ENCODE measurements around the gene LIPG. TPM values are rescaled to one million over a fixed set of nuclear protein-coding genes. Genes with fewer than 3 reads are reported as not detected.

The LIPG gene
- polyA plus RNA-seq, 2 of the 4 experiments (the other 2 are of a cell fraction) = 0.36 to 0.65 TPM

DNA sequence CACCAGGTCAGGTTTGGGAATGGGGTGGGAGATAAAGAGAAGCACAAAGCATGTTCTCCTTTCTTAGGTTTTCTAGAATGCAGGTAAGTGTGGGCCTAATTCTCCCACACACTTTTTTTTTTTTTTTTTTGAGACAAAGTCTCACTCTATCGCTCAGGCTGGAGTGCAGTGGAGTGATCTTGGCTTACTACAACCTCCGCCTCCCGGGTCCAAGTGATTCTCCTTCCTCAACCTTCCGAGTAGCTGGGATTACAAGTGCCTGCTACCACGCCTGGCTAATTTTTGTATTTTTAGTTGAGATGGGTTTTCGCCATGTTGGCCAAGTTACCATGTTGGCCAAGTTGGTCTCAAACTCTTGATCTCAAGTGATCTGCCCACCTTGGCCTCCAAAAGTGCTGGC is 26.3 kb downstream of the LIPG start:
- H3K9me3 ChIP-seq = no peaks in the 10 kb centered on the region
- H3K27ac ChIP-seq = no peak overlapping the region
- TF ChIP-seq, protein P1, sequence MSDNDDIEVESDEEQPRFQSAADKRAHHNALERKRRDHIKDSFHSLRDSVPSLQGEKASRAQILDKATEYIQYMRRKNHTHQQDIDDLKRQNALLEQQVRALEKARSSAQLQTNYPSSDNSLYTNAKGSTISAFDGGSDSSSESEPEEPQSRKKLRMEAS (IDR thresholded peaks at IDR 0.05) = no peak
- TF ChIP-seq, protein P2, sequence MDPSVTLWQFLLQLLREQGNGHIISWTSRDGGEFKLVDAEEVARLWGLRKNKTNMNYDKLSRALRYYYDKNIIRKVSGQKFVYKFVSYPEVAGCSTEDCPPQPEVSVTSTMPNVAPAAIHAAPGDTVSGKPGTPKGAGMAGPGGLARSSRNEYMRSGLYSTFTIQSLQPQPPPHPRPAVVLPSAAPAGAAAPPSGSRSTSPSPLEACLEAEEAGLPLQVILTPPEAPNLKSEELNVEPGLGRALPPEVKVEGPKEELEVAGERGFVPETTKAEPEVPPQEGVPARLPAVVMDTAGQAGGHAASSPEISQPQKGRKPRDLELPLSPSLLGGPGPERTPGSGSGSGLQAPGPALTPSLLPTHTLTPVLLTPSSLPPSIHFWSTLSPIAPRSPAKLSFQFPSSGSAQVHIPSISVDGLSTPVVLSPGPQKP (IDR thresholded peaks at IDR 0.05; ENCODE audit: low read depth, low read length) = no peak
- TF ChIP-seq, protein P3, sequence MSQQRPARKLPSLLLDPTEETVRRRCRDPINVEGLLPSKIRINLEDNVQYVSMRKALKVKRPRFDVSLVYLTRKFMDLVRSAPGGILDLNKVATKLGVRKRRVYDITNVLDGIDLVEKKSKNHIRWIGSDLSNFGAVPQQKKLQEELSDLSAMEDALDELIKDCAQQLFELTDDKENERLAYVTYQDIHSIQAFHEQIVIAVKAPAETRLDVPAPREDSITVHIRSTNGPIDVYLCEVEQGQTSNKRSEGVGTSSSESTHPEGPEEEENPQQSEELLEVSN (IDR thresholded peaks at IDR 0.05; ENCODE audit: borderline replicate concordance, low read depth) = no peak
- TF ChIP-seq ZSCAN20 (CRISPR knock-in tag; IDR thresholded peaks at IDR 0.05) (no peak), EHF (CRISPR knock-in tag; IDR thresholded peaks at IDR 0.05) (no peak), ZC3H11A (IDR thresholded peaks at IDR 0.05) (no peak), BHLHE40 (IDR thresholded peaks at IDR 0.05; ENCODE audit: low read depth, low read length) (no peak), CBX8 (IDR thresholded peaks at IDR 0.05) (no peak), RAD21 (conservative IDR thresholded peaks at IDR 0.05 in 1 of 2, IDR thresholded peaks at IDR 0.05 in 1 of 2) (no peak), ESRRA (IDR thresholded peaks at IDR 0.05; ENCODE audit: borderline replicate concordance, low read length) (no peak)
- ATAC-seq (no peak), DNase-seq (ENCODE audit: low read depth in 1 of 2, low spot score in 1 of 2) (no peak), FAIRE-seq (no peak)
- 75% methylated on average over 6 of the region's 6 CpGs for WGBS (ENCODE audit: missing lambda C conversion rate)
- no peak overlapping the region for H3K4me2 ChIP-seq
- ChIA-PET POLR2A (no interaction called here), CTCF (interaction anchor here (1.2 kb wide), 1 partner anchor 272 kb away, joined by 3 read pairs; no protein-coding TSS in a partner anchor)
- H3K4me3 ChIP-seq = no peak overlapping the region
- H3K4me1 ChIP-seq = no peaks in the 10 kb centered on the region

DNA sequence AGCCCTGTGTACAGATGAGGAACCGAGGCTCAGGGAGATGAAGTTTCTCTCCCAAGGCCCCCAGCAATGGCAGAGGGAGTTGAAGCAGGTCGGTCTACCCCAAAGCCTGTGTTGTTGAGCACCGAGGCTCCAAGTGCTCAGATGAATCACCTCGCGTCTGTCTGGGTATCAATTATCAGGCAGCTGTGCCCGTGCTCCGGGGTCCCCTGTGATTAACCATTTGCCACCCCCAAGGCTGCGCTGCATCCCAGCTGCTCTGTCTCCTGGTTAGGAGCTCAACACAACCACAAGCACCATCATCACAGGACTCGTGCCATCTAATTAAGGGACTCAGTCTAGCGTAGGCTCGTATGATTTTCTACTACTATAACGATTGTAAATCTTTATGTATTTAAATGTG is 27.1 kb downstream of the LIPG start:
- Histone ChIP-seq H3K27ac (no peak overlapping the region), H3K4me3 (no peak overlapping the region), H3K4me2 (no peak overlapping the region), H3K4me1 (no peaks in the 10 kb centered on the region), H3K9me3 (no peaks in the 10 kb centered on the region)
- FAIRE-seq = no peak
- no peak for DNase-seq (ENCODE audit: low read depth in 1 of 2, low spot score in 1 of 2)
- POLR2A ChIA-PET = no interaction called here
- TF ChIP-seq BHLHE40 (IDR thresholded peaks at IDR 0.05; ENCODE audit: low read depth, low read length) (no peak), SMC3 (IDR thresholded peaks at IDR 0.05) (no peak), FOSL2 (IDR thresholded peaks at IDR 0.05) (no peak), FOSL2 (CRISPR knock-in tag; IDR thresholded peaks at IDR 0.05) (no peak), RCOR1 (IDR thresholded peaks at IDR 0.05; ENCODE audit: low read depth, low read length) (no peak), EHMT2 (IDR thresholded peaks at IDR 0.05; ENCODE audit: low read depth) (no peak), HOXB5 (CRISPR knock-in tag; IDR thresholded peaks at IDR 0.05) (no peak), ZNF302 (CRISPR knock-in tag; IDR thresholded peaks at IDR 0.05) (no peak), GATA3 (IDR thresholded peaks at IDR 0.05; ENCODE audit: borderline replicate concordance) (no peak), CHD4 (IDR thresholded peaks at IDR 0.05; ENCODE audit: borderline replicate concordance) (no peak), CBX8 (IDR thresholded peaks at IDR 0.05) (no peak), NR3C1 (IDR thresholded peaks at IDR 0.05) (no peak)
- TF ChIP-seq, protein P4, sequence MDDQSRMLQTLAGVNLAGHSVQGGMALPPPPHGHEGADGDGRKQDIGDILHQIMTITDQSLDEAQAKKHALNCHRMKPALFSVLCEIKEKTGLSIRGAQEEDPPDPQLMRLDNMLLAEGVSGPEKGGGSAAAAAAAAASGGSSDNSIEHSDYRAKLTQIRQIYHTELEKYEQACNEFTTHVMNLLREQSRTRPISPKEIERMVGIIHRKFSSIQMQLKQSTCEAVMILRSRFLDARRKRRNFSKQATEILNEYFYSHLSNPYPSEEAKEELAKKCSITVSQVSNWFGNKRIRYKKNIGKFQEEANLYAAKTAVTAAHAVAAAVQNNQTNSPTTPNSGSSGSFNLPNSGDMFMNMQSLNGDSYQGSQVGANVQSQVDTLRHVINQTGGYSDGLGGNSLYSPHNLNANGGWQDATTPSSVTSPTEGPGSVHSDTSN (IDR thresholded peaks at IDR 0.05) = no peak
- no peak for ATAC-seq
- CTCF ChIA-PET = interaction anchor here (1.3 kb wide), 1 partner anchor 16 kb away, joined by 3 read pairs; no protein-coding TSS in a partner anchor
- WGBS (ENCODE audit: missing lambda C conversion rate) = 79% methylated on average over 11 of the region's 12 CpGs

DNA sequence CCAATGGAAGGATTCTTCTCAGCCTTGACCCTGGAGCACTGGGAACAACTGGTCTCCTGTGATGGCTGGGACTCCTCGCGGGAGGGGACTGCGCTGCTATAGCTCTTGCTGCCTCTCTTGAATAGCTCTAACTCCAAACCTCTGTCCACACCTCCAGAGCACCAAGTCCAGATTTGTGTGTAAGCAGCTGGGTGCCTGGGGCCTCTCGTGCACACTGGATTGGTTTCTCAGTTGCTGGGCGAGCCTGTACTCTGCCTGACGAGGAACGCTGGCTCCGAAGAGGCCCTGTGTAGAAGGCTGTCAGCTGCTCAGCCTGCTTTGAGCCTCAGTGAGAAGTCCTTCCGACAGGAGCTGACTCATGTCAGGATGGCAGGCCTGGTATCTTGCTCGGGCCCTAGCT is 28.8 kb downstream of the LIPG start:
- ATAC-seq (no peak), DNase-seq (ENCODE audit: low read depth in 1 of 2, low spot score in 1 of 2) (no peak), FAIRE-seq (no peak)
- Histone ChIP-seq H3K4me3 (no peak overlapping the region), H3K9me3 (no peaks in the 10 kb centered on the region), H3K4me2 (no peak overlapping the region), H3K4me1 (no peaks in the 10 kb centered on the region), H3K27ac (no peak overlapping the region)
- WGBS (ENCODE audit: missing lambda C conversion rate) = 82% methylated on average over 8 of the region's 10 CpGs
- ChIA-PET CTCF (interaction anchor here (1.1 kb wide), 1 partner anchor 31 kb away, joined by 3 read pairs; no protein-coding TSS in a partner anchor), POLR2A (no interaction called here)
- TF ChIP-seq RAD21 (conservative IDR thresholded peaks at IDR 0.05 in 1 of 2, IDR thresholded peaks at IDR 0.05 in 1 of 2) (no peak), MYC (IDR thresholded peaks at IDR 0.05; ENCODE audit: borderline replicate concordance, low read length) (no peak), POLR2AphosphoS2 (conservative IDR thresholded peaks at IDR 0.05; ENCODE audit: low read length) (no peak), NFE2L2 (conservative IDR thresholded peaks at IDR 0.05; ENCODE audit: low read length) (no peak), BHLHE40 (IDR thresholded peaks at IDR 0.05; ENCODE audit: low read depth, low read length) (no peak), ZNF302 (CRISPR knock-in tag; IDR thresholded peaks at IDR 0.05) (no peak)
- TF ChIP-seq, protein P2 (IDR thresholded peaks at IDR 0.05; ENCODE audit: low read depth, low read length) = no peak
- TF ChIP-seq, protein P1 (IDR thresholded peaks at IDR 0.05) = no peak
- TF ChIP-seq, protein P5, sequence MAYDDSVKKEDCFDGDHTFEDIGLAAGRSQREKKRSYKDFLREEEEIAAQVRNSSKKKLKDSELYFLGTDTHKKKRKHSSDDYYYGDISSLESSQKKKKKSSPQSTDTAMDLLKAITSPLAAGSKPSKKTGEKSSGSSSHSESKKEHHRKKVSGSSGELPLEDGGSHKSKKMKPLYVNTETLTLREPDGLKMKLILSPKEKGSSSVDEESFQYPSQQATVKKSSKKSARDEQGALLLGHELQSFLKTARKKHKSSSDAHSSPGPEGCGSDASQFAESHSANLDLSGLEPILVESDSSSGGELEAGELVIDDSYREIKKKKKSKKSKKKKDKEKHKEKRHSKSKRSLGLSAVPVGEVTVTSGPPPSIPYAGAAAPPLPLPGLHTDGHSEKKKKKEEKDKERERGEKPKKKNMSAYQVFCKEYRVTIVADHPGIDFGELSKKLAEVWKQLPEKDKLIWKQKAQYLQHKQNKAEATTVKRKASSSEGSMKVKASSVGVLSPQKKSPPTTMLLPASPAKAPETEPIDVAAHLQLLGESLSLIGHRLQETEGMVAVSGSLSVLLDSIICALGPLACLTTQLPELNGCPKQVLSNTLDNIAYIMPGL (CRISPR knock-in tag; IDR thresholded peaks at IDR 0.05; ENCODE audit: borderline replicate concordance) = no peak
- TF ChIP-seq, protein P6, sequence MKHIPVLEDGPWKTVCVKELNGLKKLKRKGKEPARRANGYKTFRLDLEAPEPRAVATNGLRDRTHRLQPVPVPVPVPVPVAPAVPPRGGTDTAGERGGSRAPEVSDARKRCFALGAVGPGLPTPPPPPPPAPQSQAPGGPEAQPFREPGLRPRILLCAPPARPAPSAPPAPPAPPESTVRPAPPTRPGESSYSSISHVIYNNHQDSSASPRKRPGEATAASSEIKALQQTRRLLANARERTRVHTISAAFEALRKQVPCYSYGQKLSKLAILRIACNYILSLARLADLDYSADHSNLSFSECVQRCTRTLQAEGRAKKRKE (CRISPR knock-in tag; IDR thresholded peaks at IDR 0.05; ENCODE audit: low read depth) = no peak
- TF ChIP-seq, protein P3 (IDR thresholded peaks at IDR 0.05; ENCODE audit: borderline replicate concordance, low read depth) = no peak

Data from A549 (cell line).